Measurements from ENCODE around the gene RPL35.

GRCh38 chr9:124846969-124847368 lies 14.8 kb downstream of the RPL35 start:
- TF ChIP-seq POLR2AphosphoS5 (IDR thresholded peaks at IDR 0.05) (no peak), POLR2A (IDR thresholded peaks at IDR 0.05; ENCODE audit: low read depth) (no peak)
